Hematopoietic multipotent progenitor cell treated with erythropoietin and hydrocortisone succinate and interleukin-3 and kit ligand, for 8 days (in vitro differentiated cells): ENCODE measurements around the gene SPATA31D4.
"Not testable (repeated sequence)": the region's sequence is repeated elsewhere in the genome, so short reads cannot be mapped to it uniquely, and the experiment has no call there.

Experiments used
- DNase-seq: peaks from one replicate; pipeline ENCODE4 v3.0.0-alpha.2; 2015

SPATA31D4 gene

DNA sequence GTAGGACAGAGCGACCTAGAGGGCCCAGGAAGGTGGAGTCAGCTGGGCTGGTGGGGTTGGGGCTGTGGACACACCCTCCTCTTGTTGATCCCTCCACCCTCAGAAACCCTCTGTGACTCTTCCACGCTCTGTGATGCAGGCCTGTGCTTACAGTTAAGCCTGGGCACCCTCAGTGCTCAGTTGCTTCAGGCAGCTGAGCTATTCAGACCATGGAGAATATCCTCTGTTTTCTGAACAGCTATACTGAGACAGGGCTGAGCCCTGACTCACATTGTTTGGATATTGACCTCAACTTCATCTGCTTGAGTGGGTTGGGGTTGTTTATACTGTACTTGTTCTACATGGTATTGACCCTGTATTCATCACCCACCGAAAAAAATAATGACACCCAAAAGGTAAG lies at the start of gene SPATA31D4:
SPATA31D4 (plus strand) TSS at position 124 of the 400 bp plus-strand sequence; CDS start at position 210, 86 bp downstream.
- not testable (repeated sequence) for DNase-seq

DNA sequence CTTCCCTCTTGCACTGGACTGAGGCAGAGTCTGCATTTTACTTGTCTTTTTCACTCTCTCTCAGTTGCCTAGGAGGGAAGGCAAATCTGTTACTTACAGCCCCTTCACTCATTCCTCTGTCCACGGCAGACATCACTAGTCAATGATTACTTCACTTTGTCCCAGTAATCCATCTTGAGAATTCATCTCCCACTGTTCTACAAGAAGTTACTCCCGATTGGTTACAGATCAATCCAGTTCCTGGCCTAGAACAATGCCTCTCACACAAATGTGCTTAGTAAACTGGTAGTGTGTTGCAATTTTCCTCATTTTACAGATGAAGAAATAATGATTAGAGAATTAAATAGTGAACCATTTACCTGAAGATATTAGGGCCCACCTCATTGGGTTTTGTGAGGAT lies 49.7 kb upstream of the SPATA31D4 start:
- no peak for DNase-seq

DNA sequence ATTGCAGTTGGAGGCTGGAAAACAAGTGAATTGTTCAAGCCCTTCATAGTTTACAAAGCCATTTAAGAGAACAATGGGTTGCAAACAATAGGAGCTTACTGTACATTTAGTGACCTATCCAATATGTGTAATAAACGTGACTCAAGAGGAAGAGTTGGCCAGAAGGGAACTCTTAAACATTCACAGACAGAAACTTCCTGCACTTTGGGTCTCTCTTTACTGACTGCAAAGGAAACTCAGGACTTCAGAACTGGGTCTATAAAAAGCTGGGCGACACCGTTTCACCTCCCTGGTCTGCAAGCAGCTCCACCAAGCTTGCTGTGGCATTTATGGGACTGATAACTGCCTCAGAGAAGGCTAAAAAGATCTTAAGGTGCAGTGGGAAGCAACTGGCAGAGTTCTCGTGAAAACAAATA lies 48.7 kb upstream of the SPATA31D4 start:
- no peak for DNase-seq

GRCh38 chr9:81885602-81886001 lies 42.6 kb upstream of the SPATA31D4 start:
- DNase-seq = no peak

GRCh38 chr9:81886665-81887064 lies 41.6 kb upstream of the SPATA31D4 start:
- DNase-seq = no peak

DNA sequence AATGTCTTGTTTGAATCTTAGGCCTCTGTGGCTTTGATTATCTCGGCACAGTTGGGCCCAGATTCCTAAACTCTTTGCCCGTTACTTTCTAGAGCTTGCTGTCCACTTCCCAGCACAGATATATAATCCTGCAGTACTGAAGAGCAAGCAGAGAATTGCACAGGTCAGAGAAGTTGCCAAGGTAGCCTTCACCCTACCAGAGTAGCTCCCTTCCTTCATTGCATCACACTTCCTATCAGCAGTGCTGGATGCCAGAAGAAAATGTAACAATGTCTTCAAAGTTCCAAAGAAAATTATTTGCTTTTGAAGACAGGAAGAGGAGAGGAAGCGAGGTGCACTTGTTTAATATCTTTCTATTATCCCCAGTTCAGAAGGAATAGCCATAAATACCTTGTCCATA lies 38.1 kb upstream of the SPATA31D4 start:
- DNase-seq = no peak

DNA sequence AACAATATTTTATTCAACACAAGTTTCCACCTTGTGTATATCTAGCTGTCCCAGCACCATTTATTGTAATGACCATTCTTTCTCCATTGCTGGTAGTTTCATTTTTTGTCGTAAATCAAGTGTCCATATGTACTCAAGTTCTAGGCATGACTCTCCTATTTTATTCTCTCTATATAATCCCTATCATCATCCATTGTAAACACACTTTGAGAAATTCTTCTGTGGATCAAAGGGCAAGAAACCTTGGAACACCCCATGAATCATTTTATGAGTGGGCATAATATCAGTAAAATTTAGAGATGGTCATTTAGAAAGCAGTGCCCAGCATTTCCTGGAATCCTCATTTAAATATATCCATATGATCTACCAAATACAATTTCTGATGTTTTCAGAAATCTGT lies 35.8 kb upstream of the SPATA31D4 start:
- DNase-seq = no peak

GRCh38 chr9:81893929-81894328 lies 34.3 kb upstream of the SPATA31D4 start:
- DNase-seq = no peak

DNA sequence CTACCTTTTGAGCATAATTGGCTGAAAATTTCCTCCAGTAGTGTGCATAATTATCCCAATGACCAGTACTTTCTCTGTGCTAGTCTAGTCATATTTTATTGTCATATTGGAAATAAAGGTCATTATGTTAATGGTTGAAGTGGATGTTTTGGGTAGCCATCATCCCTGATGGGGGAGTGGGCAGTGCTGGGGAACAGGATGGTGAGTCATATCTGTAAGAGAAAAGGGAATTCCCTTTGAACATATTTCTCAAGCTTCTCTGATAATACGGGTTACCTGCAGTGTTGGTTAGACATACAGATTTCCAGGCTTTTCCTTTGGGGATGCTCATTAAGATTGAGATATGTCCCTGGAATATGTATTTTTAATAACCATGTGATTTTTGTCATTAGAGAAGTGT lies 33.3 kb upstream of the SPATA31D4 start:
- DNase-seq = no peak

GRCh38 chr9:81896070-81896469 lies 32.2 kb upstream of the SPATA31D4 start:
- no peak for DNase-seq

DNA sequence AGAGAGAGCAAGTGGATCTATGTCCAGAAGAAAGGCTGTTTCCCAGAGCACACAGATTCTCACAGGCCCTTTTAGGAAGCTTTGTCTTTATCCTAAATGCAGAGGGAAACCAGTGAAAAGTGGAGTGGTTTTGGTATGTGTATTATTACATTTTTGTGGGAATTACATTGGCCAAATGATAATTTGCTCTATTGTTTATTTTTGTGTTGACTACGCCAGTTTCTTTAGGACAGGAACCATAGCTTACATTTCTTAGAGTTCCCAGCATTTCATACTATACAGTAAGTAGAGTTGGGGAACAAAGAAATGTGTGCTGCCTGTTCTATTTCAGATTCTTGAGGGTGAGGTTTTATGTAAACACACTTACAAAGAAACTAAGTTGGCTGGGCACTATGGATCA lies 29.4 kb upstream of the SPATA31D4 start:
- DNase-seq = no peak

DNA sequence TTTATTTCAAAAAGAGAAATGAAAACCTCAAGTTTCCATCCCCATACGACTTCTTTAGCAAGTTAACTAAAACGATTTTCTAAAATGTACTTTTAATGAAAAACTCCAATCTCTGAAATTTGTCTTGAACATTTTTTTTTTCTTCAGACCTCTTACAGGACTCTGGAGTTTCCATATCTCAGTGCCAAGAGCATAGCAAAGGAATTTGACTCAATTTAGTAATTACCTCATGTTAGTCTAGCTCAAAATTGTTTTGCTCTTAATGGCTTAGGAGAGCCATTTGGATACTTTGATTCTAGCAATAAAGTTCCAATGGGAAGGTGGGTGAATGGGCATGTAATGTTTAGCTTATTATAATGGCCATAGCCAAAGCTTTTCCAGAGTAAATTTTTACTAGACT lies 26.0 kb upstream of the SPATA31D4 start:
- no peak for DNase-seq

- DNase-seq = no peak
Measured at GRCh38 chr9:81902626-81903025, 25.6 kb upstream of the SPATA31D4 start.

- DNase-seq = no peak
Measured at GRCh38 chr9:81906671-81907070, 21.6 kb upstream of the SPATA31D4 start.

- no peak for DNase-seq
Measured at GRCh38 chr9:81912135-81912534, 16.1 kb upstream of the SPATA31D4 start.

DNA sequence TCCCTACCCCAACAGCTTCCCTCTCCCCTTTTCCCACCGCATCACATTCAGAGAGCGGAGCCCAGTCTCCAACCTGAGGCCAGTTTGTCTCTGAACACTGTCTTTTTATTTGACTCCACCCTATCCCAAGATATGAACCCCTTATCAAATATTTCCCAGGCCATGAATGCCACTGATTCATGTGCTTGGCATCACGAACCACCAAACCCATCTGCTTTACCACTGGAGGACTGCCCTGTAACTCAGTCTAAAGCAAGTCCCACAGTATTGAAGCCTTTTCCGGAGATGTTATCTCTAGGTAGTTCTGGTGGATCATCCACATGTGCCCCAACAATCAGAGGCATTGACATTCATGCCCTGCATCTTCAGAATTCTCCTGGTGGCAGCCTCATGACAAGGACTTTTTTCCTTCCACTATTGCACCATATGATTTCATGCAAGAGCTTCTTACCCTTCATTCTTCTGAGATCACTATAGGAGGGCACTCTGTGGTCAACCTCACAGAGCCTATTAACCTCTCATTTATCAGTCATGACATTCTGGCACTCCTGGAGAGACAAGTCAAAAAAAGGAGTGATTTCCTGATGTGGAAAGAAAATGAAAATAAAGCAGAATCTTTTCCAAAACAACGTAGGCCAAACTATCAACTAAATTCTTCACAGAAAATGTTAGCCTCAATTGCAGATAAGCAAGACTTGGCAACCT lies 12.3 kb upstream of the SPATA31D4 start:
- no peak for DNase-seq

DNA sequence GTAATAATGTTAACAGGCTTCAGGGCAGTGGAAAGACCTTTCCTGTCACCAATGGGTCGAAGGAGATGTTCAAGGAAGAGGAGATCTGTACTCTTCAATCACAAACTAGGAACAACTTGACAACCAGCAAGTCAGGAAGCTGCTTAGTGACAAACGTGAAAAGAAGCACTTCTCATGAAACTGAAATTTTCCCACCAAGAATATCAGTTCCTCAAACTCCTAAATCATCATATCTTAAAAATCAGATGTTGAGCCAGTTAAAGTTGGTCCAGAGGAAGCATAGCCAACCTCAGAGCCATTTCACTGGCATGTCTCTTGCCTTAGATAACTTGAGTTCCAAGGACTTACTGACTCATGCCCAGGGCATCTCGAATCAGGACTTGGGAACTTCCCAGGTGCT lies 9.7 kb upstream of the SPATA31D4 start:
- not testable (repeated sequence) for DNase-seq

- DNase-seq = not testable (repeated sequence)
Measured at GRCh38 chr9:81930147-81930546, 1.9 kb downstream of the SPATA31D4 start.

GRCh38 chr9:81933547-81933946 lies 5.3 kb downstream of the SPATA31D4 start:
- not testable (repeated sequence) for DNase-seq

DNA sequence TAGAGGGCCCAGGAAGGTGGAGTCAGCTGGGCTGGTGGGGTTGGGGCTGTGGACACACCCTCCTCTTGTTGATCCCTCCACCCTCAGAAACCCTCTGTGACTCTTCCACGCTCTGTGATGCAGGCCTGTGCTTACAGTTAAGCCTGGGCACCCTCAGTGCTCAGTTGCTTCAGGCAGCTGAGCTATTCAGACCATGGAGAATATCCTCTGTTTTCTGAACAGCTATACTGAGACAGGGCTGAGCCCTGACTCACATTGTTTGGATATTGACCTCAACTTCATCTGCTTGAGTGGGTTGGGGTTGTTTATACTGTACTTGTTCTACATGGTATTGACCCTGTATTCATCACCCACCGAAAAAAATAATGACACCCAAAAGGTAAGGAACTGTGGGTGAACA lies 15.2 kb downstream of the SPATA31D4 start, which contains the start of gene SPATA31D3:
SPATA31D3 (plus strand) TSS at position 108 of the 400 bp plus-strand sequence; CDS start at position 194, 86 bp downstream.
- not testable (repeated sequence) for DNase-seq

DNA sequence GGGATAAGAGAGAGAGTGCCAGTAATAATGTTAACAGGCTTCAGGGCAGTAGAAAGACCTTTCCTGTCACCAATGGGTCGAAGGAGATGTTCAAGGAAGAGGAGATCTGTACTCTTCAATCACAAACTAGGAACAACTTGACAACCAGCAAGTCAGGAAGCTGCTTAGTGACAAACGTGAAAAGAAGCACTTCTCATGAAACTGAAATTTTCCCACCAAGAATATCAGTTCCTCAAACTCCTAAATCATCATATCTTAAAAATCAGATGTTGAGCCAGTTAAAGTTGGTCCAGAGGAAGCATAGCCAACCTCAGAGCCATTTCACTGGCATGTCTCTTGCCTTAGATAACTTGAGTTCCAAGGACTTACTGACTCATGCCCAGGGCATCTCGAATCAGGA lies 20.4 kb downstream of the SPATA31D4 start:
- DNase-seq = not testable (repeated sequence)

- DNase-seq = no peak
Measured at GRCh38 chr9:81953096-81953495, 24.9 kb downstream of the SPATA31D4 start.

- DNase-seq = no peak
Measured at GRCh38 chr9:81955625-81956024, 27.4 kb downstream of the SPATA31D4 start.

DNA sequence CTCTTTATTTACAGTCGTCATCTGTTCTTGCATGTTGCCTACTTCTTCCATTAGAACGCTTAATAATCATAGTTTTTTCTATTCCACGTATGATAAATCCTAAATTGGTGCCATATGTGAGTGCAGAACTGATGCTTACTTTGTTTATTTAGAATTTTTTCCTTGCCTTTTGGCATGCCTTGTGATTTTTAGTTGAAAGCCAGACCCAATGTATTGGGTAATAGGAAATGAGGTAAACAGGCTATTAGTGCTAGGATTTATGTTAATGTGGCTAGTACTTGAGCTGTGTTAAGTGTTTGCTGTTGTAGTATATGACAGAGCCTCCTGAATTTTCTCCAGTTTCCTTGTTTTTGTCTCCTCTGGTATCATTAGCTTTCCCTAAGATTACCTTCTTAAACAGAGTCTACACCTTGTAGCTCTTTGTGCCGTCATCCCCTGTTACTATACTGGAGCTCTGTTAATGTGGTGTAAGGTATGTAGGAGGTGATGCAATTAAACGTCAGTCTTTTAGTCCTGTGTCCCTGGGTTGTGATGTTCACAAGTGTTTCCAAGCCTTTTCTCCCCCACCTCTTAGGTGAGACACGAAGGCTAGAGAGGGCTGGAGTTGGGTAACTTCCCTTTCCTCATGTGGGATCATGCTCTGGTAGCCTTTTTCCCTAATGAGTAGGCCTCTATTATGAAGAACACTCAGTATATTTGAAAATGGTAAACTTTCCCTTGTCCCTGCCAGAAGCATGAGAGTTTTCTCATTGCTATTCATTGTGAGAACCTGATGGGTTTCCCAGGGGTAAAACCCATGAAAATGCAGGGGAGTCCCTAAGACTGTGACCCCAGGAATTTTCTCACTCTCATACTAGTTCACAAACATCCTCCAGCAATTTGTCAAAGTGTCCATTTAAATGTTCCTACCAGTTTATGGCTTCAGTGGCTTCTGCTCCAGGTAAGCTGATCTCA lies 36.3 kb downstream of the SPATA31D4 start:
- DNase-seq = no peak
